ENCODE data around the gene SUSD2.
"Not testable (repeated sequence)": the region's sequence is repeated elsewhere in the genome, so short reads cannot be mapped to it uniquely, and the experiment has no call there.

The SUSD2 gene

GRCh38 chr22:24181088-24181995 lies at the start of gene SUSD2:
SUSD2 (plus strand) TSS chr22:24181487; CDS start chr22:24181520, 33 bp downstream.
- peak; percentile 52 for DNase-seq

- peak; percentile 9 for DNase-seq
Measured at GRCh38 chr22:24133187-24133965, 47.9 kb upstream of the SUSD2 start.

GRCh38 chr22:24134090-24134846 lies 47.0 kb upstream of the SUSD2 start:
- DNase-seq = peak; percentile 88

- DNase-seq = not testable (repeated sequence)
Measured at GRCh38 chr22:24136533-24136932, 44.8 kb upstream of the SUSD2 start.

- DNase-seq = no peak
Measured at GRCh38 chr22:24137595-24137994, 43.7 kb upstream of the SUSD2 start.

- DNase-seq = no peak
Measured at GRCh38 chr22:24138649-24139420, 42.5 kb upstream of the SUSD2 start.

- no peak for DNase-seq
Measured at GRCh38 chr22:24140357-24140756, 40.9 kb upstream of the SUSD2 start.

GRCh38 chr22:24141586-24141985 lies 39.7 kb upstream of the SUSD2 start:
- DNase-seq = no peak

- DNase-seq = no peak
Measured at GRCh38 chr22:24142241-24142640, 39.0 kb upstream of the SUSD2 start.

GRCh38 chr22:24142831-24143230 lies 38.5 kb upstream of the SUSD2 start:
- no peak for DNase-seq

GRCh38 chr22:24144056-24144777 lies 37.1 kb upstream of the SUSD2 start:
- no peak for DNase-seq

GRCh38 chr22:24144778-24145085 lies 36.6 kb upstream of the SUSD2 start:
- no peak for DNase-seq

GRCh38 chr22:24145446-24146193 lies 35.7 kb upstream of the SUSD2 start:
- DNase-seq = no peak

- no peak for DNase-seq
Measured at GRCh38 chr22:24146194-24146616, 35.1 kb upstream of the SUSD2 start.

GRCh38 chr22:24146791-24147353 lies 34.4 kb upstream of the SUSD2 start:
- DNase-seq = no peak

GRCh38 chr22:24147666-24148065 lies 33.6 kb upstream of the SUSD2 start:
- no peak for DNase-seq

- DNase-seq = no peak
Measured at GRCh38 chr22:24148266-24149197, 32.8 kb upstream of the SUSD2 start.

- no peak for DNase-seq
Measured at GRCh38 chr22:24149198-24149590, 32.1 kb upstream of the SUSD2 start.

- no peak for DNase-seq
Measured at GRCh38 chr22:24153353-24153752, 27.9 kb upstream of the SUSD2 start.

Data from retina (tissue), 1 donor.